Cerebellar nuclear complex (tissue), 1 donor: ENCODE measurements around the gene RPS6KA3.

ENCODE experiments used
- DNase-seq, 2 experiments: peaks; one replicate each; lab custom pipeline; 2025; lab: John Stamatoyannopoulos, UW

The RPS6KA3 gene

DNA sequence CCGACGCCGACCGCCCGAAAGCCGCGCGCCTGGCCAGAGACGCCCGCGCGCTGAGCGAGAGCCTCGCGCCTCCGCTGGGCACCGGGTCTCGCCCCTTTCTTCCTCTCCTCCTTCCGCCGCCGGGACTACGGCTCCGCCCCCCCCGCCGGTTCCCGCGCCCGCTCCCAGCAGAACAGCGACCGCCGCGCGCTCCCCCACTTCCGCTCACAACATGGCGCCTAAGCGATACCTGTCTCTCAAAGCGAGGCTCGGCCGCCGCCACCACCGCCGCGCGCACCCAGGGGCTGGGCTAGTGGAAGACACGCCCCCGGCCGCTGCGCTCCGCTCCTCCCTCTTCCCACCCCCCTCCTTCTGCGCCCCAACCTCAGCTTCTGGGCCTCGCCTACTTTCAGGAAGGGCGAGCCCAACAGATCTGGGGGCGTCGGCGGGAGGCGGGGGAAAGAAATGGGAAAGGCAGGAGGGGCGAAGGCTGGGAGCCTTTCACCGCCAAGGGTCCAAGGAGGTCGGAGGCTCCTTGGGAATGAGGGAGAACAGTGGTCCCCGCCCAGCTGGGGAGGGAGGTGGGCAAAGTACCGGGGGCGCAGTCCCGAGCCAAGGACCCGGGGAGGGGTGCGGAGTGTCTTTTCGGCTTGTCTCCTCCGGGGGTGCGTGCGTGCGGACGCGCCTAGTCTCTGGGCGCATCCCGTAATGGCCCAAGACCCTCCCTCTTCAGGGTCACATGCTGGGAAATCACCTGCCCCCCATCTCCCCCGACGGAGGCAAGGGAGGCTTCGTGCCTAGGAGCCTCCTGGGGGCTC lies at the start of gene RPS6KA3:
Gene RPS6KA3 (minus strand): TSS at position 100 of the 797 bp plus-strand sequence. CDS start 277 bp downstream, outside the sequence.
- peak; percentile 4 to 48 for DNase-seq

DNA sequence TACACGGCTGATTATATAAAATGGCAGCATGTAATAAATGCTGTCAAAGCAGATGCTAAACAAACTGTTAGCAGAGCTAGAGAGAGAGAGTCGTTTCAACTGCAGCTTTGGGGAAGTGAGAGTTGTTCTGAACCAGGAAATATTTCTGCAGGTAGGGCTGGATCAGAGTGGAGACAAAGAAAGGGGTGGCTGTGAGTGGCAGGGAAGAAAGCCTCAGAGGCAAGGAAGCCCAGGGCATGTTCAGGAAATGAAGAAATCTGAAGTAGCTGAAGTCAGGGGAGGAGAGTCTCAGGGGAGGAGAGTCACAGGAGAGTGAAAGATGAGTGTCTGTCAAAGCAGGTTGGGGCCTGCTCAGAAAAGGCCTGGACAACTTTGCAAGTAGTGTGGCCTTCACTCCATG lies 48.4 kb upstream of the RPS6KA3 start:
- no peak for DNase-seq

DNA sequence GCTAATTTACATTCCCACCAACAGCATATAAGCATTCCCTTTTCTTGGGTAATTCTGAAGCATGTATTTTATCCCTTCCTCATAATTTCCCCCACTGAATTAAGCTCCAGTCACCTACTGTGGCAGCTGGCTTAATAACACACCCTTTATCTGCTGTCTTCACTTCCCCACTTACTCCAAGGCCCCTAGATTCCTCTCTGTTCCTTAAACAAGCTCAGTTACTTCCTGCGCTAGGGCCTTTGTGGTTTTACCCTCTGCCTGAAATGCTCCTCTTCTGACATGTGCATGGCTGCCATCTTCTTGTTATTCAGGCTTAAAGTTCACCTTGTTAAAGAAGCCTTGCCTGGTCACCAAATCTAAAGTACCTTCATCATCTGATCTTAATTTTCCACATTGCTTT lies 47.2 kb upstream of the RPS6KA3 start:
- no peak for DNase-seq

DNA sequence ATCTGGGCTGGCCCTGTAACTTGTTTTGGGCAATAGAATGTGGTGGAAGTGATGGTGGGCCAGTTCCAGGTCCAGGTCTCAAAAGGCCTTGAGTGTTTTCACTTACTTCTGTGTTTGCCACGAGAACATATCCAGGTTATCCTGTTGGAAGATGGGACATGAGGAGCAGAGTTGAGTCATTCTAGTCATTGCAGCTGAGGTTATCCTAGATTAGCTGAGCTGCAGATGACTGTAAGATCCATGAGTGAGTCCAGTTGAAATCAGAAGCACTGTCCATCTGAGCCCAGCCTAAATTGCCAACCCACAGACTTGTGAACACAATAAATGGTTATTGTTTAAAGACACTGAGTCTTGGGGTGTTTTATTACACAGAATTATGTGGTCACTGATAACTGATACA lies 45.3 kb upstream of the RPS6KA3 start:
- DNase-seq: no peak

DNA sequence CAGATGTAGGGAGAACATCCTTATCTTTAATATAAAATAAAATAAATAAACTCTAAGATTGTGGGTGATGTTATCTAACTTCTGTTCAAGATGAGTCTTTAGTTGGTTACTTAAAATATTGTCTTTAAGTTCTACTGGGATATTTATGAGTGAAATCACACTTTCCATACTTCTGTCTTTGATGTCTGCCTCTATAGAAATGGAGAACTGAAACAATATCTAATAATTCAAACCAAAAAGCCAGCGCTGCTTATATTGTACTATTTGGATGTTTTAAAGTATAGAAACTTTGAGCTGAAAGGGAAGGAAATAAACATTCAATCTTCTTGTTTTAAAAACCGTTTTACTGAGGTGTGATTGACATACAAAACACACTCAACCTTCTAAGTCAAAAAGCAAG lies 44.8 kb upstream of the RPS6KA3 start:
- no peak for DNase-seq

DNA sequence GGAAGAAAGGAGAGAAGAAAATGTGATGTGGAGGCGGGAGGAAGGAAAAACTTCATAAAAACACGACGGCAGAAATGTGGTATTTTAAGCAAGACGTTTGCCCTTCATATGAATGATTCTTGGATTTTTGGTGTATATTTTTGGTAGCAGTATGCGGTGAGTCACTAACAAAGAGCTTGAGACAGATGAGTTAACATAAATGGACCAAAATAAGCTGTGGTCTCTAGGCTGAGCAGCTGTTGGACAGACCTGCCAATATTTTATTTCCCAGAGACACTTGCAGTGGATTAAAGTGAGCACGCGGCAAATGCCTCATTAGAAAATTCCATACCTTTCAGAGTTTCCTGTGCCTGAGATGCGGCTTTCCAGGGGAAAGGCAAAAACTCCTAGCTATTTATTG lies 43.1 kb upstream of the RPS6KA3 start:
- no peak for DNase-seq

DNA sequence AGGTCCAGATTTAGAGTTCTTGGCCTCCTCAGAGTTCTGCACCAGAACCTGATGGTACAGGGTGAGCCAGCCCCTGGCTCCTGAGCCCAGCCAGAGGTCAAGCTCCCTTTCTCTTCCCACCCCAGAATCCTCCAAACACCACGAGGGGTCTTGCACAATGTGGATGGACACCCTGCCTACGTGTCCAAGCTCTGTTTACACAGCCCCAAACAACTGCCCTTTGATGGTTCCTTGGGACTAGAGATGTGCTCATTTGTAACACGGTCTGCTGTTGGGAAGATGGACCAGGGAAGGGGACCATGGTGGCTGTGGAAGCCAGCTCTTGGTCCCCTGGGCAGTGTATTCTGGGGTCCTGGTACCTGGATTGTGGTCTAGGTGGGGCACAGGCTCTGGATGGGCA lies 40.0 kb upstream of the RPS6KA3 start:
- no peak for DNase-seq

DNA sequence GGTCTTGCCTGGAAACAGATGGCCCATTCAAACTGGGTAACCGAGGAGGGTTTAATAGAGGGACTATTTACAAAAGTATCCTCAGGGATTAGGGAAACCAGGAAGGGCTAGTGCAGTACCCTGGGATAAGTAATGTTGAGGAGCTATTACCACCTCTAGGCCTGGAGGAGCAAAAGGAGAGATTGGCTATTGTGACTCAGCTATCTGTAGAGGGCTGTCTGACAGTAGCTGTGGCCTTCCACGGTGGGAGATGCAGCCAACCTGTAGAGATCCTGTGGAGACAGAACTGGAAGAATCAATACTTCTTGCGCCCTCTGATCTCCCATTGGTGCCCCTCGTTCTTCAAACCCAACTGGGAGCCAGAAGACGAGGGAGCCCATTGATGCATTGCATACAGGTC lies 34.1 kb upstream of the RPS6KA3 start:
- no peak for DNase-seq

DNA sequence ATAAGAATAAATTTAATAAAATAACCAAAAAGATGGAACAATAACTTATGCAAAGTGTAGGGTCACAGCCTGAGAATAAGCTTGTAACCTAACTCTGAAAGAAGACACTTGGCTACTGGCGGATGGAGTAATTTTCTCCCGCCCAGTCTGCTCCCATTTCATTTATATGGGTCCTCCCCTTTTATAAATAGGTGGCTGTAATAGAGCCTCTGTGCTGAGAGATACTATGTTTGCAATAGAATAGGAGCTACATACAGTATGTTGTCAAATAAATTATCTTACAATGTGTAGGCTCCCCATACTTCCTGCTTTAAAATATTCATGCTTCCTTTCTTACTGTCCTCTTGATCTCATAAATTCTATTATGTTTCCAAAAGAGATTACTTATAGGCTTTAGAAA lies 28.2 kb upstream of the RPS6KA3 start:
- DNase-seq: no peak

DNA sequence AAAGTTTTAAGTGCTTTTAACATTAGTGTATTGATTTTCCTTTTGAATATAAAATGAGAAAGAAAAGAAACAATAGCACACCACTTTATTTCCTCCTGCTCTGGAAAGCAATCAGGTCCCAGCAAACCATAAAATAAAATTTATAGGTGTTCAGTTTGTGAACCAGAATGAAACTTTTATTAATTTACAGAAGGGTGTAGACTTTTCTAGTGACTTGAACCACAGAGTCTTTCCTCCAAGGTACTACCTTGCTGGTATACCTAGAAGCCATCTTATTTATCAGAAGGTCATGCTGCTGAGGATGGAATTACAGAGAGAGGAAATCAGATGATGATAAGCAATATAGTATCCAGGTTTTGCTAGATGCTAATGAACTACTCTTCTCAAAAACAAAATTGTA lies 27.6 kb upstream of the RPS6KA3 start:
- no peak for DNase-seq

DNA sequence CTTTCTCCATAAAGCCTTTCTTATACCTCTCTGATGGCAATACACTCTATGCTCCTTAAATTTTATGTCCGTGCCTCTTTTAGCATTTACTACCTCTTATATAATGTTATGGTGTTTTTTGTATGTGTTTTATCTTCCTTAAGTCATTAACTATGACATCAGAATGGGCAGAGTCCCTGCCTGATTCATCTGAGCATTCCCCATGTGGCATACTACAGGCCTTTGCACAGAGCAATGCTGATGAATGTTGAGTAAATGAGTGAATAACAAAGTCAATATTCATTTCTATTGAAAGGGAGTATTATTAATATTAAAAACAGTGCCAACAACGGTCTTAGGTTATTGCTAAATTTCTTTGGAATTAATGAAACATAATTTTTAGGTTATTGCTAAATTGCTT lies 18.8 kb upstream of the RPS6KA3 start:
- no peak for DNase-seq

DNA sequence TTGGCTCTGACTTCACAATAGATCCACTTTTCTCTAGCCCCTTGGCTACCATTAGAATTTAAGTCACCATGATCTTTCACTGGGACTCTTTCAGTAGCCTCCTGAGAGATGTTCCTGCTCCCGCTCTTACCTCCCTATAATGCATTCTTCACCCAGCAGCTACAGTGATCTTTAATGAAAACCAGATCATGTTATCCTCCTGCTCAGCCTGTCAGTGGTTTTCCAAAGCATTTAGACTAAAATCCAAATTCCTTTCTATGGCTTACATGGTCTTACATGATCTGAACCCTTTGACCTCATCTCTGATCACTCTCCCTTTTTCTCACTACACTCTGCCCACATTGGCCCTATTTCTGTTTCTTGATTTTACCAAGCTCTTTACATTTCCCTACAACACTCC lies 18.3 kb upstream of the RPS6KA3 start:
- DNase-seq: no peak

DNA sequence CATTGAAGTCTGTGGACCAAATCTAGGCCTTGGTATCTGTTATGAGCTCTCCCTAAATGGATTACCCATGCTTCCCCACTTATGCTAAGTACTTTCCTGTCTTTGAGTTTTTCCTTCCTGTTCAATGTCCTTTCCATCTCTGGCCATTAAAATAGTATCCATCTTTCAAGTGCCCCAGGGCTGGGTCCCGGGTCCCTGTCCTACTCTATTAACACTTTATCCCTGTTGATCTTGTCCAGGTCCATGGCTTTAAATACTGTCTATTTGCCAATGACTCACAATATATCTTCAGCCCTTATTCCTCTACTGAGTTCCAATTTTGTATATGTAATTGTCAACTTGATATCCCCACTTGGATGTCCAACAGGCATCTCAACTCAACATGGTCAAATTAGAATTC lies 17.7 kb upstream of the RPS6KA3 start:
- DNase-seq: no peak

DNA sequence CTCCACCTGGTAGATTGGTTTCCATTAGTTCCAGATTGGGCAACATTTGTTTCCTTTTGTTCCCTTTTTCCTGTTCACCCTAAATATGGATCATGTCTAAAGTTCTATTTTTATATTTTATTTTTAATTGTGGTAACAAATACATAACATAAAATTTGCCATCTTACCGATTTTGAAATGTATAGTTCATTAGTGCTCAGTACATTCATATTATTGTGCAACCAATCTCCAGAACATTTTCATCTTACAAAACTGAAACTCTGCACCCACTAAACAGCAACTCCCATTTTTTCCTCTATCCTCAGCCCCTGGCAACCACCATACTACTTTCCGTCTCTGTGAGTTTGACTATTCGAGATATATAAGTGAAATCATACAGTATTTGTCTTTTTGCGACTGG lies 14.2 kb upstream of the RPS6KA3 start:
- DNase-seq: no peak

DNA sequence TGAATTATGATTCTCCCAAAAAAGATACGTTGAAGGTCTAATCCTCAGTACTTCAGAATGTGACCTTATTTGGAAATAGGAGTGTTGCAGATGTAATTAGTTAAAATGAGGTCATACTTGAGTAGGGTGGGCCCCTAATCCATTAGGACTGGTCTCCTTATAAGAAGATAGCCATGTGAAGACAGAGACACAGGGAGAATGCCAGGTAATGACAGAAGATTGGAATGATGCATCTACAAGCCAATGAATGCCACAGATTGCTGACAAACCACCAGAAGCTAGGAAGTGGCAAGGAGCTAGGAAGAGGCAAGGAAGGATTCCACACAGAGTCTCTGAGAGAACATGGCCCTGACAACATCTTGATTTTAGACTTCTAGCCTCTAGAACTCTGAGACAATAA lies 7.4 kb upstream of the RPS6KA3 start:
- DNase-seq: no peak

DNA sequence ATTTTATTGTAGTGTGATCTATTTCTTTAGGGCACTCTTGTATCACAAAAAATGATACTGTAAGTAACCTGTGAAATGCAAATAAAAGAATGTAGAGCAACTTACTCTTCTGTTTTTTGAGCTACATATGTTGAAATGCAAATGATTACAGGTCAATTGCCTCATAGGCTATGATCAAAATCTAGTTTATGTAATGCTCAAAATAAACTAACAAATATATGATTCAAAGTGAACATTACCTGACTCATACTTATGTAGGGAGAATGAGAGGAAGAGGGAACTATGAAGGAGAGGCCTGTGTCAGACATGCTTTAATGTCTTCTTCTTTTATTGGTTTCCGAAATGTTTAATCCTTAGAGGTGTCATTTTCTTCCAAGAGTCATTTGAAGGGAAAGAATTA lies 5.0 kb upstream of the RPS6KA3 start:
- DNase-seq: no peak

DNA sequence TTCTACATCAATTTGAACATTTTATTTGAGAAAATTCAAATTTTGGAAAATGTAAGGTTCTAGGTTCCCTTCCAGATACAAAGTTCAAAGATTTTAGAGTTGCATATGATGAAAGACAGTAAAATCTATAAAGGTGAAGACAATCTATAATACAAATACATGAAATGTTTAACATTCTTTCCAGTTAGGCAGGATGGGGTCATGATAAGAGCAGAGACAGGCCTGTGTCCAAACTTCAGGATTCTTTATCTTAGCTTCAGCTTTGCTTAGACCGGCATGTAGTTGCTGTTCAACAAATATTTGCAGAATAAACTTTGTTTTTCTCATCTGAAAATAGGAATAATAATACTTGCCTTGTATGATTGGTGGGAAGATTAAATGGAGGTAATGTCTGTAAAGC lies 4.5 kb upstream of the RPS6KA3 start:
- no peak for DNase-seq

DNA sequence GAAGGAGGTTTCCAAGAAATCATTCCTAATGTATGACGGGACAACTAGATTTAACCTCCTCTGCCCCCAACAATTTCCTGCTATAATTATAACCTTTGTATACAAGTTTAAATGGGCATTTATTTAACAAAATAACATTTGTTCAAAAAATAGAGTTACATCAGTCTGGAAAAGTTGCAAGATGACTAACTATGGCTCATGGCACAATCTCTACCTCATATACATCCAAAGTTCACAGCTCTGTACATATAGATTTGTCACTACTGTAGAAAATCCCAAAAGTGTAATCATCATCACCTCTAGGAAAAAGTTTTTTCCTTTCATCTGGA lies 3.8 kb upstream of the RPS6KA3 start:
- DNase-seq: no peak

DNA sequence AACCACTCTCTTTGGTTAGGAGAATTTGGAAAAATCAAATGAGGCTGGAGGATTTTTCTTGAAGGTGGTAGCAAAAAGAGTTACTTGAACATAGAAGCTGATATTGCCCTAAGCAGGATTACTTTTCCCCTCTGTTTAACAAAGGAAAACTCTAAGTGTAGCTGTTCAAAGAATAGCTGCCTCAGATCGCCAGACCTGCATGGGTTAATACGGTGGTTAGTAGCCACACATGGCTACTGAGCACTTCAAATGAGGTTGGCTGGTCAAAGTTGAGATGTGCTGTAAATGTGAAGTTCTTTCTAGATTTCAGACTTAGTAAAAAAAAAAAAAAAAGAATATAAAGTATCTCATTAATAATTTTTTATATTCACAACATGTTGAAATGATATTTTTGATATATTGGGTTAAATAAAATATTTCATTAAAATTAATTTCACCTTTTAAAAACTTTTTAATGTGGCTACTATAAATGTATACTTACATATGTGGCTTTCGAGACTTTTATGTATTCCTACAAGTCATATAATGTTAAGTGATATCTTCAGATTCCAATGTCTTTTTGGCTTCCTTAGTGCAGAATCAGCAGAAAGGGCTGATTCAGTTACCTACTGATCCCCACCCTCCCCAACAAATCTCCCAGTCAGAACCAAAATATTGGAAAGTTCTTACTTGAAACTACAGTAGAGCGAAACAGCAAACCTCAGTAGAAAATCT lies 3.3 kb upstream of the RPS6KA3 start:
- DNase-seq: no peak

DNA sequence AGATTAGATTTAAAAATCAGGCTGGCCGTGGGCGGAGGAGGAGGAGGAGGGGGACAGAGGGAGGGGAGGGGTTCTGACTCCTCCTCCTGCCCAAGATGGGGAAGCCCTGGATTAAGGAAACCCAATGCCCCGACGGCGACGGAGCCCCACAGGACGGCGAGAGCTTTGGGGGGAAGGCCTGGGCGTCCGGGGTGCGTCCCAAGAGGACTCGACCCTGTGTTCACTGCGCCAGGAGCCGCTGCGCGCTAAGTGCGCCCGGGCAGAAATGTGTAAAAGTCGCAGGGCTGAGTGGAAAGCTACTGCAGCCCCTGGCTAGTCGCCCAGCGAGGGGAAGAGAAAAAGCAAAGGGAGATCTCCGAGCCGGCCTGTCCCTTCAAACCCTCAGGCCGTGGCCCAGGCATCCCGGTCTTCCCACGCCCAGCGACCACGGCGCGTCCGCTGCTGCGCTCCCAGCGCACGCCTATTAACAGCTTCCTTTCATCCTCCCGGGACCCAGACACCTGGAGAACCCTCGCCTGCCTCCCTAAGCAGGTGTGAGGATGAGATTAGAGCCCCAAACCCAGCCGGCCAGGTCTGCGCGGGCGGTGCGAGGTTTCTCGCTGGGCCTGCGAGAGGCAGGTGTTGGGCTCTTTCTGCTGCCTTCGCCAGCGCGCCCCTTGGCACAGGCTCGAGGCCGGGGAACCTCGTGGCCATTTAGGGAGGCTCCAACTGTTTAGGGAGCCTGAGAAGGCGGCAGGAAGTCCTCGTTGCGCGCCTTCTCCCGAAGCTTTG lies 1.4 kb upstream of the RPS6KA3 start:
- peak in 1 of 2 experiments; percentile 2 for DNase-seq

DNA sequence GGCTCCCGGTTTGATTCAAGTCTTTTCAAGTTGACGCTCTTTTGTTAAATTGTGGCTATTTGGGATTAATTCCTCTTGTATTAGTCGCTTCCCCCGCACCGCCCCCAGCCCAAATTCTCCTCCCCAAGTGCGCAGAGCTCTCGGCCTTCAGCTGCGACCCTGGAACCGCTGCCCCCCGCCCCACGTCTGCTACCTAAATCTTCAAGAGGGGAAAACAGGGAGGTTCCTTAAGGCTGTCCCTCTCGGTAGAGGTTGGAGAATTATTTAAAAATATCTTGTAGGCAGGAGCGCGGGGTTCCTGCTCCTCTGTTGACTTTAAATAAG lies 860 bp upstream of the RPS6KA3 start:
- DNase-seq: no peak

DNA sequence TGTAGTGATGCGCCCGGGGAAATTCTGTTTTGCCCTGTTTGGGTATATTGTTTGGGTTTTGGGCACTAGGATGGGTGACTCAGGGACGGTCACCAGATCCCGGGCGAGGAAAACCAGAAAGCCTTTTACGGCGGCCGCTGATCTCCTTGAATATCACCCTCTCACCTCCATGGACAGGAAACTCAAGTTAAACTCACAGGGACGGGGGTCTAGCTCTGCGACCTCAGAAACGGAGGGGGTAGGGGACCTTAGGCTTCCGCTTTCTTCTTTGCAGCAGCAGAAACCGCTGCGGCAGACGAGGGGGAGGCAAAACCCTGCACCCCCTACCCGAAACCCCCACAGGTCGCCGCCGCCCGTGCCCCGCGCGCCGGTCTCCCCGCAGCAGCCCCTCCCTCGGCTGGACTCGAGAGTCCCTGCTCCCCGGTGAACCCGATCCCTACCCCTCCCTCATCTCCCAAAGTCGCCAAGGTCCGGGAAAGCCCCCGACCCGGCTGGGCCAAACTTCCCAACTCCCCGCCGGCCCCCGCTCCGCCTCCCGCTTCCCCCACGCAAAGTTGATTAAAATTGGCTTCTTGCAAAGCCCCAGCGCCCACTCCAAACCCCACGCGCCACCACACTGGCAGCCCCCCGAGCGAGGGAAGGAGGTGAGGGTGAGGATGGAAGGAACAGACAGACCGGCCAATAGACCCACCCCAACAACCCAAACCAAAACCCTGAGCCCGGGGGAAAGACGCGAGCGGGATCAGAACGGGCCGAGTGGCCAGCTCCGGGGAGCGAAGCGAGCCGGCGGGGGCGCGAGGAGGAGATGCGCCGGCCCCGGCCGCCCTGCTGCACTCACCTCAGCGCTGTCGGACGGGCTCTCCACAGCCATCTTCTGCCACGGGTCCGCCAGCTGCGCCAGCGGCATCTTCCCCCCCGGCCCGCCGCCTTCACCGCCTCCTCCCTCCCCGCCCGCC lies 705 bp downstream of the RPS6KA3 start:
- DNase-seq: no peak
